HUDEP-2 (cell line): ENCODE results near the gene ZNF789.
"Not testable (repeated sequence)": the region's sequence is repeated elsewhere in the genome, so short reads cannot be mapped to it uniquely, and the experiment has no call there.

Experiments
- DNase-seq, 76 experiments: peaks; one replicate each; lab custom pipeline; 2025; ENCODE audit not compliant: unreplicated experiment in 76 of 76; lab: John Stamatoyannopoulos, UW

ZNF789 gene

DNA sequence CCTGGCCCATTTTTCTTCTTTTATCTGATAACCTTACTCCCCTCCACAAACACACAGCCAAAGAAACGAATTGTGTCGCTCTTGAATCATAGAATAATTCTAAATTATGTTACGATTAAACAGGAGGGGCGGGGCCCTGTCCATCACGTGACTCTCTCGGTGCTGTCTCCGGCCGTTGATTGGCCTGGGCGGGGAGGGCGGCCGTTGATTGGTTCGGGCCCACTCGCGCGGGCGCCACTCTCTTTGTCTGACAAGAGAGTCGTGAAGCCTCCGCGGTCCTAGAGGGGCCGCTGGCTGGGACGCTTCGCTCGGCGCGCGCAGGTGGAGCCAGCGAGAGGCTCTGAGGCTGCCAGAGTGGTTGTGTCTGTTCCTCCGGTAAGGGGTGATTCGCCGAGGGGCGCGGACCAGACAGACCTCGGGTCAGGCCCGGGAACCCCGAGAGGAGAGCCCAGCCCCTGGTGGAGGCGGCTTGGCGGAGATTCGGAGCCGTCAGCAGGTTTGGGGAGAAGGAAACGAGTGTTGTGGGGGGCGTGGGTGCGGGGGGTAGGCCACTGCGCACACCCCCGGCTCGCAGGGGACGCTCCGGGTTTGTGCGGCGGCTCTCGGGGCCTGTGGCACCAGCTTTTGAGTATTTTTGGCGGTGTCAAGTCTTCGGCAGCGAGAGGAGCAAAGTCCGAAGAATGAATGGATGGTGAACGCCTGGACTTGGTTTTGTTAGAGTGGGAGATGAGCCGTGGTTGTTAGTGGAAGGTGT, at the start of gene ZNF789:
Gene ZNF789 (plus strand): TSS at position 330 of the 754 bp plus-strand sequence. CDS start 3,567 bp downstream, outside the sequence.
- peak; percentile 29 to 98 (median 95) for DNase-seq

DNA sequence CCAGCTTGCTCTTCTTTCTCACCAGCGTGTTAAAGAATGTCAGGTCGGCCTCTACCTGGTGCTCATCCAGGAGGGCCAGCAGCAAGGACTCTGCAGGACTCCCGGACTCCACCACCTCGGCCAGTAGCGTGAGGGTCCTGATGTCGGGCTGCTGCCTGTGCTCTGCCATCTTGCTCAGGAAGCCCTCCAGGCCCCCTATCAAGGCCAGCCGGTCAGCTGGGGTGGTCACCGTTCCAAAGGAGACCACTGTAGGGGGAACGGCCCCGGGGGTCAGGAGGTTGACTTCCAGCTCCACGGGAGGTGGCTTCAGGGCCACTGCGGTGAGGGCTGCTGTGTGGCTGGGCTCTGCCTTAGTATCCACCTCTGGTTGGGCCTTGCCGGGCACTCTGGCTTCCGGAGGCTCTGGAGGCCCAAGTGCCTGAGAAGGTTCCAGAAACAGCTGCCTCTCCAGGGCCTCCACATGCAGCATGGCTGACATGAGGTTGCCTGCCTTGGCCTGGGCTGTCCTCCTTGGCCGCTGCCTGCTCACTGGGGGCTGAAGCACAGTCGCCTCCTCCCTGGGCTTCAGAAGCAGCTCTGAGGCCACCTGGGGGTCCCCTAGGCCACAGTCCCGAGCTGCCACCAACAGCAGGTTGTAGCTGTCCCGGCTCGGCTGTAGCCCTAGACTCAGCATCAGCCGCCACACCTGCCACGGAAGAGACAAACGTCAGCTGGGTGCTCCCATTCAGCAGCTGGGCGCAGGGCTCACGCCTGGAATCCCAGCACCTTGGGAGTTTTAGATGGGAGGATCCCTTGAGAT, 47.6 kb upstream of the ZNF789 start:
- no peak for DNase-seq

DNA sequence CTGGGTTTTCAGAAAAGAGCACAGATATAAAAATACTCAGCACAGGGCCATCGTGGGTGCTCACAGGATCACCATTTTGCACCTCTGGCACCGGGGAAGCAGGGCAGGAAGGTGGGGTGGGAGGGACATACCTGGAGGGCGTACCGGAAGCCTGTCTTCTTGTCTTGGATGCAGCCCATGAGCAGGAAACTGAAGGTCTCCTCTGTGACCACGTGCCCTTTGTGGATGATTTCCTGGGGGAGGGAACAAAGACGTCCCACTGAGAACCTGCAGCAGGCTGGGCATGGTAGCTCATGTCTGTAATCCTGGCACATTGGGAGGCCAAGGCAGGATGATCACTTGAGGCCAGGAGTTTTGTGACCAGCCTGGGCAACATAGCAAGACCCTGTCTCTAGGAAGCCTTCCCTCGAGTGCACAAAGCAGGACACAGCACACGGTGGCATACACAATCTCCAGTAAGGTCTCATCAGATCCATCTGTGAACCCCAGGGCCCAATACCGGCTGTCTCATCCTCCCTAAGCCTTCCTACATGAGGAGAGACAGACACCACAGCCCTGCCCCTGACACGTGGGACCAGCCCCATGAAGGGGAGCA, 43.6 kb upstream of the ZNF789 start:
- no peak for DNase-seq

DNA sequence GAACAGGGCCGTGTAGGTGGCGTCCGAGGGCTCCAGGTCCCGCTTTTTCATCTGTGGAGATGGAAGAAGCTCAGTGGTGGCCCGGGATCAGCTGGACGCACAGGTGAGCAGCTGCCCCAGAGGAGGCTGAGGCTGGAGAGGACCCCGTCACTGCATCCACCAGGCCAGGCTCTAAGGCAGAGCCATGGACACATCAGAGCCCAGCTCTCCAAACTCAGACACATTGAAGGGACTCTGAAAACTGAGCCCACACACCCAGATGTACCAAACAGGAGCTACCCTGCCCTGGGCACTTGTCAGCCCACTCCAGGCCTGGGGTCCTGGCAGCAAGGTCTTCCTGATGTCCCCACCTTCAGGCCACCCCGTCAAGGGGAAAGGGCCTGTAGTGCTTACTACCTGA, 42.9 kb upstream of the ZNF789 start:
- no peak for DNase-seq

DNA sequence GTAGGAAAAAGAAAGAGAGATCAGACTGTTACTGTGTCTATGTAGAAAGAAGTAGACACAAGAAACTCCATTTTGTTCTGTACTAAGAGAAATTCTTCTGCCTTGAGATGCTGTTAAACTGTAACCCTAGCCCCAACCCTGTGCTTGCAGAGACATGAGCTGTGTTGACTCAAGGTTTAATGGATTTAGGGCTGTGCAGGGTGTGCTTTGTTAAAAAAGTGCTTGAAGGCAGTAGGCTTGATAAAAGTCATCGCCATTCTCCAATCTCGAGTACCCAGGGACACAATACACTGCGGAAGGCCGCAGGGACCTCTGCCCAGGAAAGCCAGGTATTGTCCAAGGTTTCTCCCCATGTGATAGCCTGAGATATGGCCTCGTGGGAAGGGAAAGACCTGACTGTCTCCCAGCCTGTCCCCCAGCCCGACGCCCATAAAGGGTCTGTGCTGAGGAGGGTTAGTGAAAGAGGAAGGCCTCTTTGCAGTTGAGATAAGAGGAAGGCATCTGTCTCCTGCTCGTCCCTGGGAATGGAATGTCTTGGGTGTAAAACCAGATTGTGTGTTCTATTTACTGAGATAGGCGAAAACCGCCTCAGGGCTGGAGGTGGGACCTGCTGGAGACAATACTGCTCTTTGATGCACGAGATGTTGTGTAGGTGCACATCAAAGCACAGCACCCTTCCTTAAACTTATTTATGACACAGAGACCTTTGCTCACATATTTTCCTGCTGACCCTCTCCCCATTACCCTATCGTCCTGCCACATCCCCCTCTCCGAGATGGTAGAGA, 40.7 kb upstream of the ZNF789 start:
- DNase-seq: not testable (repeated sequence)

DNA sequence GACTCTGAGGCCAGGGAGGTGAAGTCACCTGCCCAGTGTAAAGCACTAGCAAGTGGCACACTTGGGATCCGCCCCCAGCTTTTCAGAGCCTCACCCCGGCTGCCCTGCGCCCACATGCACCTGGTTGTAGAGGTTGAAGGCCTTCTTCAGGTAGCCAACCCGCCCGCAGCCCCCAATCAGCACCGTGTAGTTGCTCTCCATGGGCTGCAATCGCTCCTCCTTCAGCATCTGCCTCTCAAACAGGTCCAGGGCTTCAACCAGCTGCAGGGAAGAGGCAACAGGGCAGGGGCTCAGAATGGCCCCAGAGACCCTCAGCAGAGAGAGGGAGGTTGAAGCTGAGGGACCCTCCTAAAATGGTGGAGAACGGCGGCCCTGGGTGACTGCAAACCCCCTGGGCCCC, 39.5 kb upstream of the ZNF789 start:
- no peak for DNase-seq

DNA sequence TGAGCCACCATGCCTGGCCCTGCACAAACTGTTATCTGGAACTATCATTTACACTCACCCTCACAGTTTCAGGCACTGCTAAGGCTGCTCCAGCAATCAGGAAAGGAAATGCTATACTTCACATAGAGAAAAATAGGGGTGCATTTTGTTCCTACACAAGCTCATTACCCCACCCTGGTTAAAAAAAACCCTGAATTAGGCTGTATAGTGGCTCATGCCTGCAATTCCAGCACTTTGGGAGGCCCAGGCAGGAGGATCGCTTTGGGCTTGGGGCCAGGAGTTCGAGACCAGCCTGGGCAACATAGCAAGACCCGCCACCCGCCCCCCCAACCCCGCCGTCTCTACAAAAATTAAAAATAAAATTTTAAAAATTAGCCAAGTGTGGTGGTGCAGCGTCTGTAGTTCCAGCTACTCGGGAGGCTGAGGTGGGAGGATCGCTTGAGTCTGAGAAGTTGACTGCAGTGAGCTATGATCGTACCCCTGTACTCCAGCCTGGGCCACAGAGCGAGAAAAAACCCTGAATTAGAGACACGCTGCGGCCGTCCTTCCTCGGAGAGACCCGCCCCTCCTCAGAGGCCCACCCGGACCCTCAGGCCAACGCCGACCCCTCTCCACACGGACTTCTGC, 34.6 kb upstream of the ZNF789 start:
- DNase-seq: no peak

DNA sequence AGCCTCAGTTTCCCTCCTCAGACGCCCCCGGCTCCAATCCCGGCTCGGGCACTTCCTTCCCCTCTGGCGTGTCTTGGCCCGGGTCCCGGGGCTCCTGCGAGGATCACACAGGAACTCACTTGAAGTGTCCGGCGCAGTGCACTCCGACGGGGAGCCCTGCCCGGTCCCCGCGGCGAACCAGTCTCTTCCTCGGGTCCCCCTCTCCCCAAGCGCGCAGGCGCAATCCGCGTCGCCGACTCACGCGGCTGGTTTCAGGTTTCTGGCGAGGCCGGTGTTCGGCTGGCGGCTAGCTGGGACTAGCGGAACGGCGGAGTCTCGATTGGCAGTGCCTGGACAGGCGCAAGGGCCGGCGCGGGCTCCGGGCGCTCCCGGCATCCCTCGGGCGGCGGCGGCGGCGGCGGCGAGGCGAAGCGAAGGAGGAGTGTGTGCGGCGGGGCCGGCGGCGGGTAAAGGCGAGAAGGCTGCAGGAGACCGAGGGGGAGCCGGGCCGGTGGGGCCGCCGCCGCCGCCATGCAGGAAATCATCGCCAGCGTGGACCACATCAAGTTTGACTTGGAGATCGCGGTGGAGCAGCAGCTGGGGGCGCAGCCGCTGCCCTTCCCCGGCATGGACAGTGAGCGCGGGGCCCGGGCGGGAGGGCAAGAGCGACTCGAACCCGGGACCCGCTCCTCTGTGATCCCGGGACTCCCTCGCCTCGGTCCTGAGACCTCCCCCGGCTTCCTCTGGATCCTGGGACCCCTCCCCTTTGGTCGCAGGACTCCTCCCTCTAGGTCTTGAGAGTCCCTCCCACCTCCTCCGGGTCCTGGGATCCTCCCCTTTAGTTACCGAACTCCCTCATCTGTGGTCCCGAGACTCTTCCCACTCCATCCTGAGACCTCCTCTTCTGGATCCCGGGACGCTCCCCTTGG, 33.9 kb upstream of the ZNF789 start, which contains the start of the genes CPSF4 and PTCD1:
Gene CPSF4 (plus strand): TSS at position 371 of the 908 bp plus-strand sequence. CDS start 140 bp downstream, at position 511.
Gene PTCD1 (minus strand): TSS at position 226 of the 908 bp plus-strand sequence. CDS start 3,556 bp downstream, outside the sequence.
- peak in 74 of 76 experiments; percentile 37 to 94 (median 88) for DNase-seq

DNA sequence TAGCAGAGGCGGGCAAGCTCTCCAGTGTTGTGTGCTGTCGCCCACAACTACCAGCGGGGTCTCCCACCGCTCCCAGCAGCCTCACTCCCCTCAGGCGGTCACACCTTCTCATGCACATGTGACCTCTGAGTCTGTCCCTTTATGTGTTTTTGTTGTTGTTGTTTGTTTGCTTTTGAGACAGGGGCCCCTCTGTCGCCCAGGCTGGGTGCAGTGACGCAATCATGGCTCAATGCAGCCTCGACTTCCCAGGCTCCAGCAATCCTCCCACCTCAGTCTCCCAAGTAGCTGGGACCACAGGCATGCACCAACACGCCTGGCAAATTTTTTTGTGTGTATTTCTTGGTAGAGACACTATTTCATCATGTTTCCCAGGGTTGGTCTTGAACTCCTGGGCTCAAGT, 32.5 kb upstream of the ZNF789 start:
- DNase-seq: no peak

DNA sequence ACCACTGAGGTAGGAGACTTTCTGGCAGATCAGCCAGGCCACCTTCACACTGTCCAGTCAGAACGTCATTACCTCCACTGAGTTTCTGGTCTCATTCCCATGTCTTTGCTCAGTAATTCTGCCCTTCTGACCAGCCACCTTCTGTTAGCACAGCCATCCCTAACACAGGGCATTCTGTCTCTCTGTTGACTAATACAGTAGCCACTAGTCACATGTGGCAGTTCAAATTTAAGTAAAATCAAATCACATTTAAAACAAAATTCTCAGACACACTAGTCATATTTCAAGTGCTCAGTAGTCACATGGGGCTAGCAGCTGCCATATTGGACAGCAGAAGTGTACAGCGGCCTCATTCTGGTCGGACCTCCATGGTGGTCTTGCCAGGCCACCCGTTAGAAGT, 26.6 kb upstream of the ZNF789 start:
- DNase-seq: no peak

DNA sequence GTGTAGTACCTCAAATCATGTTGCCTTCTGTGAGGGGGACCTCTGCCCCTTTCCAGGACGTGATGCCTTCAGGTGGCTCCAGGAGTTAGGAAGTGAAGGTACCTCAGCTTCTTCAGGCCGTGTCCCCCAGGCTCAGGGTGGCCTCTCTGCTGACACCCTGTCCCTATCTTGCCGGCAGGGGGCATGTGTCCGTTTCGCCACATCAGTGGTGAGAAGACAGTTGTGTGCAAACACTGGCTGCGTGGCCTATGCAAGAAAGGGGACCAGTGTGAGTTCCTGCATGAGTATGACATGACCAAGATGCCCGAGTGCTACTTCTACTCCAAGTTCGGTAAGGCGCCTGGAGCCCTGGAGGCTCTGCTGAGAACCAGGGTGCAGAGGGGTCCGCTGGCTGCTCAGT, 24.7 kb upstream of the ZNF789 start:
- peak in 17 of 76 experiments; percentile 0 to 43 (median 15) for DNase-seq

DNA sequence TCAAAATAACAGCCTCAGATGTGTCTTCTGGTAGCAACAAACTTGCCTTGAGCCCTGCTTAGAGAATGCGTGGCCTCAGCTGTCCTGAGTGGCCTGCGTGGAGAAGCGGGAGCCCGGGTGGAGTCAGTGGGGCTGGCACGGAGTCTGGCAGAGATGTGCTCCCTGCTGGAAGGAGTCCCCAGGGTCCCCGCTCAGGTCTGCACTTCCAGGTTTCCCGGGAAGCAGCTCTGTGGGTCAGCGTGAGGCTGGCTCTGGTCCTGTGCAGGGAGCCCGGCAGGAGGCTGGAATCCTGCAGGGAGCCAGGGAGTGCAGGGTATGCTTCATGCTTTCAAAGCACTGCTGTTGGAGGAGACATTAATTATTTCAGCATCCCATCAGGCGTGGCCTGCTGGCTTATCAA, 23.8 kb upstream of the ZNF789 start:
- DNase-seq: no peak

DNA sequence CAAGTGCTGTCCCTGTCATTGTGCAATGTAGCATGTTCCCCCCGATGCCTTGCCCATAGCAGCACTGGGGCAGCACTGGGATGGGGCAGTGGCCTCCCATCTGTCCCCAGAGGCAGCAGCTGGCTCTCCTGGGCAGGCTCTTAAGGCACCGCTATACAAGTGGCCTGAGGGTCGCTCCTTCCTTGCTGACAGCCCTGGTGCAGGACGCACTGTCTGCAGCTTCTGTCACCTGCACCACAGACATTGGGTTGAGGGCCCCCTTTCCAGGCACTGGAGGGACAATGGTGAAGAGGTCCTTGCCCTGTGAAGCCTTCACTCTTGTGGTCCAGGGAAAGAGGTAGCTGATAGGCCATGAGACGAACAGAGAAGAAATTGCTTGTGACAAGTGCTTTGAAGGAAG, 23.4 kb upstream of the ZNF789 start:
- DNase-seq: no peak

DNA sequence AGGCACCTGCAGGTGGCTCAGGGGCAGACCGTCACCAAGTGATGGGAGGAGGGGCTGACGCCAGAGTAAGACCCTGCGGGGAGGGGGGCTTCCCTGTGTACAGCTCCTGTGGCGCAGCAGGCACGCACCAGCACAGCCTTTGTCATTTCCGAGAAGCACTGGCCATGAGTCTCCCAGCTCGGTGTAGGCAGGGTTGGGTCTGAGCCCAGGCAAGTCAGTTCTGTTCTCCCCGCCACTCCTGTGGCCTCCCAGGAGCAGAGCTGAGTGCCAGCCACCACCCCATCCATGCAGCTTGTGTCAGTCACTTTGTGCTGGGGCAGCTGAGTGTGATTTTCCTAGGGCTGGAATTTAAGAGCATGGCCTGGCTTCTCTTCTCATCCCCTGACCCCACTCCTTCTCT, 20.8 kb upstream of the ZNF789 start:
- no peak for DNase-seq

DNA sequence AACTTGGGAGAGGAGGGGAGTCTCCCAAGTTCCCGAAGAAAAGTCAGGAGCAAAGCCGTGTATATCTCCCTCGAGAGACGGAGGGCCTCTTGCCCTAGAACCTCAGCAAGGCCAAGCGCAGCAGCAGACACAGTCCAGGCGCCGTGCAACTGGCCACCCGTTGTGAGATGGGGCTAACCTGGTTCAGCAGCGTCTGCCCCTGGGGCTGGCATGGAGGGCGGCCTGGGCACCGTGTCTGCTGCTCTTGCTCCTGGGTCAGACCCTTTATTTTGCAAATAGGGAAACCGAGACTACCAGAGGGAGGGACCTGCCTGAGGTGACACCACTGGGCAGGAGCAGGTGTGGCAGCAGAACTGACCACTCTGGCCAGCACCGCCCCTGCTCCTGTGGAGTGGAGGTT, 20.1 kb upstream of the ZNF789 start:
- no peak for DNase-seq

DNA sequence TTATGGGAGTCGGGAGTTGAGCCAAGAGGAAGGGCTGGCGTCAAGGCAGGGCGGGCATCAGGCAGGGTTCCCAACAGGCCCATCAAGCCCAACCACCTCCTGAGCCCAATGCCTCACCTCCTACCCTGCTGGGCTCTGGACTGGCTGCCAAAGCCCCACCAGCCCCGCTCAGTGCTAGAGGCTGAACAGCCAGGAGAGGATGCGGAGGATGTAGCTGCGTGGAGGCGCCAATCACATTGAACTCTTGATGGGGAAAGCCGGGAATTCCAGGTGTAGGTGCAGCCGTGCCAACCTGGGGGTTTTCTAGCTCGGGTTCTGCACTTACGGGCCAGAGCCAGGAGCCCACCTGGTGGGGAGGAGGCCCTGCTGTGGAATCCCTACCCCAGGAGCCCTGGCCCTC, 19.6 kb upstream of the ZNF789 start:
- no peak for DNase-seq

DNA sequence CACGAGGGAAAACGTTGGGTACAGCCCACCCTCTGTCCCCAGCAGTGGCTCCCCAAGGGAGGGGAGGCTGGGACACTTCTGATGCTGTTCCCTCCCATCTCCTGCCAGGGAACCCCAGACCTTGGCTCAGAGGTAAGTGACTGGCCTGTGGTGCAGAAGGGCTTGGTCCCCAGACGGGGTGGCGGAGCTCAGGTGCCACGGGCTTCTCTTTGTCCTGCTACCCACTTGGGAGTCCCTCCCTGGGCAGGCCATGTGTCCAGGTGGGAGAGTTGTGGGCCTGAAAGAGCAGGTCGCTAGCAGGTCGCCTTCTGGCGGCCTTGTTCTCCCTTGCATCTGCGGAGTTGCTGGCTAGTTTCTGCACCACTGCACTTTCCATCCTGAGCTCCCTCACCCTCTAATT, 16.8 kb upstream of the ZNF789 start:
- DNase-seq: no peak

DNA sequence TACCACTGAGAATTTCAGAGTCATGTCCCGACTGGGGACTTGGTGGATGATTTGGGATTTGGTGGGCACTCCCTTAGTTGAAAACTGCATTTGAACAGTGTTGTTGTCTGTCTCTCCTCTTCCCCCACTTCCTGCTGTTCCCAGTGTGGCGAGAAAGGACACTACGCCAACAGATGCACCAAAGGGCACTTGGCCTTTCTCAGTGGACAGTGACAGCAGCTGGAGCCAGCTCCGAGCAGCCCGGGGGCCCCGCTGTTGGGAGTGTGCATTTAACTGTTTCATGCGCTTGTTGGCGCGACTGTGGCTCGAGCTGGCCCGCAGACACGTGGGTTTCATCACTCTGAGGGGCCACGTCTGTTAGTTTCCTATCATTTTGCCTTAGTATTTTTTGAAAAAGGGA, 16.4 kb upstream of the ZNF789 start:
- no peak for DNase-seq

DNA sequence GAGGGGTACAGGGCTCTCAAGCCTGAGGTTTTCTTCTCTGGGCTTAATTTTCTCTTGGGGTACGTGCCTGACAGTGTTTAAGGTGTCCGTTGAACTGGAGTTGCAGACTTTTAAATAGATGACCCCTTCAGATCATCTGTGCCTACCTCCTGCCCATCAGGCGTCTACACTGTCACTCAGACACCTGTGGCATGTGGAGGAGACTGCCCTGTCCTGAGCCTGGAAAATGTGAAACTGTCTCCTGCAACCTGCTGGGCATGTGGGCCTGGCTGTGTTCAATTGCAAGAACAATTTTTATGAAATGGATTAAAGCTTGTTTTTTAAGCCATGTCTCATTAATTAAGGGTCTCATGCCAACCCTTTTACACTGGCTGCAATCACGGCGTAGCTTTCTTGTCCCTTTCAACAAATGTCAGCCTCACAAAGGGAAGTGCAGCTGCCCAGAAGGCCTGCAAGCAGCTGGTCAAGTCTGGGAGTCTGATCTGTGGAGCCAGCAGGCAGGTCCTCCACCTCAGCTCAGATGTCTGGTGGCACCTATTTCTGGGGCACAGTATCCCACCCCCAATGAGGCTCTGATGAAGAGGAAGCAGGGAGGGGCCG, 15.5 kb upstream of the ZNF789 start:
- no peak for DNase-seq
